Measurements from ENCODE around the gene TMEFF2. TPM values are rescaled to one million over a fixed set of nuclear protein-coding genes. Genes with fewer than 3 reads are reported as not detected.

The TMEFF2 gene
- not detected for total RNA-seq

- peak in 2 of 3 donors; percentile 35 to 40 for DNase-seq (ENCODE audit: low read depth in 2 of 3, low spot score in 2 of 3)
Observed at GRCh38 chr2:192194866-192195547, at the start of gene TMEFF2. TMEFF2 (minus strand) TSS chr2:192194933; CDS start chr2:192194524, 409 bp downstream.

- no peak for DNase-seq (ENCODE audit: low read depth in 2 of 3, low spot score in 2 of 3)
Observed at GRCh38 chr2:192243488-192243887, 48.8 kb upstream of the TMEFF2 start.

- DNase-seq (ENCODE audit: low read depth in 2 of 3, low spot score in 2 of 3), result no peak
Observed at GRCh38 chr2:192236136-192236535, 41.4 kb upstream of the TMEFF2 start.

GRCh38 chr2:192230889-192231453, 36.2 kb upstream of the TMEFF2 start:
- DNase-seq (ENCODE audit: low read depth in 2 of 3, low spot score in 2 of 3), result no peak

- no peak for DNase-seq (ENCODE audit: low read depth in 2 of 3, low spot score in 2 of 3)
Observed at GRCh38 chr2:192228685-192229084, 34.0 kb upstream of the TMEFF2 start.

GRCh38 chr2:192218970-192219369, 24.2 kb upstream of the TMEFF2 start:
- no peak for DNase-seq (ENCODE audit: low read depth in 2 of 3, low spot score in 2 of 3)

GRCh38 chr2:192218377-192218776, 23.6 kb upstream of the TMEFF2 start:
- DNase-seq (ENCODE audit: low read depth in 2 of 3, low spot score in 2 of 3), result no peak

GRCh38 chr2:192216336-192216735, 21.6 kb upstream of the TMEFF2 start:
- DNase-seq (ENCODE audit: low read depth in 2 of 3, low spot score in 2 of 3), result no peak

GRCh38 chr2:192215096-192215877, 20.6 kb upstream of the TMEFF2 start:
- DNase-seq (ENCODE audit: low read depth in 2 of 3, low spot score in 2 of 3), result no peak

- no peak for DNase-seq (ENCODE audit: low read depth in 2 of 3, low spot score in 2 of 3)
Observed at GRCh38 chr2:192208848-192209247, 14.1 kb upstream of the TMEFF2 start.

GRCh38 chr2:192206399-192206798, 11.7 kb upstream of the TMEFF2 start:
- DNase-seq (ENCODE audit: low read depth in 2 of 3, low spot score in 2 of 3), result no peak

- DNase-seq (ENCODE audit: low read depth in 2 of 3, low spot score in 2 of 3), result no peak
Observed at GRCh38 chr2:192203876-192204275, 9.1 kb upstream of the TMEFF2 start.

GRCh38 chr2:192202373-192202772, 7.6 kb upstream of the TMEFF2 start:
- DNase-seq (ENCODE audit: low read depth in 2 of 3, low spot score in 2 of 3), result no peak

- no peak for DNase-seq (ENCODE audit: low read depth in 2 of 3, low spot score in 2 of 3)
Observed at GRCh38 chr2:192201116-192201515, 6.4 kb upstream of the TMEFF2 start.

- peak in 1 of 3 donors; percentile 40 for DNase-seq (ENCODE audit: low read depth in 2 of 3, low spot score in 2 of 3)
Observed at GRCh38 chr2:192197357-192197756, 2.6 kb upstream of the TMEFF2 start.

GRCh38 chr2:192196421-192197194, 1.9 kb upstream of the TMEFF2 start:
- DNase-seq (ENCODE audit: low read depth in 2 of 3, low spot score in 2 of 3), result peak in 2 of 3 donors; percentile 5 to 26

- DNase-seq (ENCODE audit: low read depth in 2 of 3, low spot score in 2 of 3), result peak in 2 of 3 donors; percentile 3 to 6
Observed at GRCh38 chr2:192195548-192196418, 1.1 kb upstream of the TMEFF2 start.

- peak in 2 of 3 donors; percentile 21 to 40 for DNase-seq (ENCODE audit: low read depth in 2 of 3, low spot score in 2 of 3)
Observed at GRCh38 chr2:192194265-192194865, 368 bp downstream of the TMEFF2 start.

GRCh38 chr2:192190474-192190873, 4.3 kb downstream of the TMEFF2 start:
- peak in 2 of 3 donors; percentile 18 to 66 for DNase-seq (ENCODE audit: low read depth in 2 of 3, low spot score in 2 of 3)

All from hematopoietic multipotent progenitor cell (in vitro differentiated cells).